Liver (tissue), 9 donors: ENCODE results near the gene LCP2. TPM values are rescaled to one million over a fixed set of nuclear protein-coding genes. Genes with fewer than 3 reads are reported as not detected.

Experiments
- DNase-seq: peaks from one replicate; pipeline ENCODE4 v3.0.0-alpha.2; 2017; ENCODE audit warnings: low spot score
- H3K27ac ChIP-seq, 2 donors: one replicate each; pipeline ENCODE4 v1.7.0; 2013; ENCODE audit warnings: inconsistent platforms in 2 of 2, low read length in 2 of 2, control low read depth in 1 of 2, low read depth in 1 of 2, mild to moderate bottlenecking in 1 of 2
- H3K27me3 ChIP-seq, 4 donors: one replicate each; pipeline versions ENCODE4 v1.6.1 to v1.7.0; 2013; ENCODE audit warnings: low read length in 3 of 4, inconsistent platforms in 1 of 4, mild to moderate bottlenecking in 1 of 4, moderate library complexity in 1 of 4; ENCODE audit not compliant: control insufficient read depth in 4 of 4, insufficient read depth in 4 of 4
- H3K36me3 ChIP-seq, 4 donors: one replicate each; pipeline versions ENCODE4 v1.6.1 to v1.7.0; 2013; ENCODE audit warnings: low read length in 3 of 4, mild to moderate bottlenecking in 3 of 4, low read depth in 1 of 4, moderate library complexity in 1 of 4; ENCODE audit not compliant: control insufficient read depth in 4 of 4, insufficient read depth in 3 of 4
- H3K4me1 ChIP-seq, 4 donors: one replicate each; pipeline versions ENCODE4 v1.6.1 to v1.7.0; 2013; ENCODE audit warnings: low read length in 3 of 4, mild to moderate bottlenecking in 3 of 4, moderate library complexity in 1 of 4; ENCODE audit not compliant: control insufficient read depth in 4 of 4, insufficient read depth in 4 of 4
- H3K4me3 ChIP-seq, 3 donors: one replicate each; pipeline versions ENCODE4 v1.6.1 to v1.7.0; 2013; ENCODE audit warnings: low read length in 3 of 3, control low read depth in 1 of 3, low read depth in 1 of 3, mild to moderate bottlenecking in 1 of 3
- H3K9ac ChIP-seq, 2 donors: one replicate each; pipeline ENCODE4 v1.7.0; 2013; ENCODE audit warnings: low read length in 2 of 2, mild to moderate bottlenecking in 2 of 2, moderate library complexity in 2 of 2, control low read depth in 1 of 2, low read depth in 1 of 2
- H3K9me3 ChIP-seq, 4 donors: one replicate each; pipeline versions ENCODE4 v1.6.1 to v1.7.0; 2013; ENCODE audit warnings: low read length in 3 of 4; ENCODE audit not compliant: control insufficient read depth in 4 of 4
- EGR1 ChIP-seq, 2 donors: IDR thresholded peaks; 2 replicates each; pipeline ENCODE4 v1.6.1; 2016 to 2018; ENCODE audit warnings: antibody characterized with exemption in 2 of 2, low read depth in 2 of 2
- FOXA1 ChIP-seq: IDR thresholded peaks from 2 replicates; pipeline ENCODE4 v1.6.1; 2016; ENCODE audit warnings: antibody characterized with exemption
- FOXA2 ChIP-seq: IDR thresholded peaks from 2 replicates; pipeline ENCODE4 v1.6.1; 2016; ENCODE audit warnings: antibody characterized with exemption
- GABPA ChIP-seq, 2 donors: IDR thresholded peaks in 1 of 2; conservative IDR thresholded peaks in 1 of 2; 2 replicates each; pipeline ENCODE4 v1.6.1; 2016; ENCODE audit warnings: antibody characterized with exemption in 2 of 2, mild to moderate bottlenecking in 1 of 2, moderate library complexity in 1 of 2
- HNF4A ChIP-seq, 2 donors: conservative IDR thresholded peaks; 2 replicates each; pipeline ENCODE4 v1.6.1; 2016; ENCODE audit warnings: antibody characterized with exemption in 2 of 2, mild to moderate bottlenecking in 2 of 2
- HNF4G ChIP-seq: IDR thresholded peaks from 2 replicates; pipeline ENCODE4 v1.6.1; 2016; ENCODE audit warnings: antibody characterized with exemption
- JUND ChIP-seq, 2 donors: IDR thresholded peaks; 2 replicates each; pipeline ENCODE4 v1.6.1; 2016; ENCODE audit warnings: antibody characterized with exemption in 2 of 2
- NR2F2 ChIP-seq: IDR thresholded peaks from 2 replicates; pipeline ENCODE4 v1.6.1; 2016; ENCODE audit warnings: antibody characterized with exemption
- RAD21 ChIP-seq, 2 donors: IDR thresholded peaks; 2 replicates each; pipeline ENCODE4 v1.6.1; 2016; ENCODE audit warnings: antibody characterized with exemption in 2 of 2, mild to moderate bottlenecking in 2 of 2
- SP1 ChIP-seq: IDR thresholded peaks from 2 replicates; pipeline ENCODE4 v1.6.1; 2018; ENCODE audit warnings: antibody characterized with exemption, mild to moderate bottlenecking
- TAF1 ChIP-seq: conservative IDR thresholded peaks from 2 replicates; pipeline ENCODE4 v1.6.1; 2016; ENCODE audit warnings: antibody characterized with exemption, mild to moderate bottlenecking
- YY1 ChIP-seq: IDR thresholded peaks from 2 replicates; pipeline ENCODE4 v1.6.1; 2016; ENCODE audit warnings: antibody characterized with exemption, mild to moderate bottlenecking
- WGBS: extraction: QIAGEN DNeasy Blood & Tissue Kit; methylation state at CpG from one replicate; pipeline ENCODE4 v1.1.7; 2013; 5-methylcytosine and 5-hydroxymethylcytosine counted together
- polyA plus RNA-seq, 2 donors: library from polyadenylated mRNA; stranded (reverse) in 1 of 2; unstranded in 1 of 2; fragments of 200-250 nt in 1 of 2; fragments of >200 nt in 1 of 2; fragmentation: Nextera tagmentation in 1 of 2; extraction: Ambion mirVana in 1 of 2; gene quantifications; one replicate each; pipeline versions ENCODE4 v1.2.1 to v1.2.3, GENCODE V29; 2013 to 2015
- total RNA-seq, 2 donors: library from RNA; depleted of rRNA; stranded (reverse); fragments of >200 nt; gene quantifications; one replicate each; pipeline ENCODE4 v1.2.3, GENCODE V29; 2014
- TF ChIP-seq, protein P1 (sequence below): IDR thresholded peaks from 2 replicates; pipeline ENCODE4 v1.6.1; 2016; ENCODE audit warnings: antibody characterized with exemption
- TF ChIP-seq, protein P2 (sequence below): IDR thresholded peaks from 2 replicates; pipeline ENCODE4 v1.6.1; 2016; ENCODE audit warnings: antibody characterized with exemption
- TF ChIP-seq, protein P3 (sequence below): IDR thresholded peaks from 2 replicates; pipeline ENCODE4 v1.6.1; 2016; ENCODE audit warnings: antibody characterized with exemption
- TF ChIP-seq, protein P4 (sequence below): IDR thresholded peaks from 2 replicates; pipeline ENCODE4 v1.6.1; 2016; ENCODE audit warnings: antibody characterized with exemption, mild to moderate bottlenecking
- donor health status: healthy.
- donor health status: healthy.
- donor health status: healthy.
- donor health status: healthy.
- donor health status: healthy.

The LCP2 gene
- total and polyA plus RNA-seq, 4 donors, result 3.6 to 16.3 (median 6.7) TPM

DNA sequence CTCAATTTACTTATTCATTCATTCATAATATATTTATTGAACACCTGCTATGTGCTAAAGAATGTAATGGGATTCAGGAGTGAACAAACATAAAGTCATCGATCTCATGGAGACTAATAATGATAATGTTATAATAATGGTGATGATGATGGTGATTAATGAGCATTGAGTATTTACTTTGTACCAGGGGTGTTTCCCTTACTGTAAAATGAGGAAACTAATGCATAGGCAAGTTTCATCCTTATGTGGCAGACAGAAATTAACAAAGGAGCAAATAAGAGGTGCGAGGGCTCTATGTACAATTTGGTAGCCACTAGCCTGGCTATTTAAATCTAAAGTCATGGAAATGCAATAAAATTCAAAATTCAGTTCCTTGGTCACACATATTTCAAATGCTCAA, 11.1 kb upstream of the LCP2 start (continued):
- TF ChIP-seq HNF4A (conservative IDR thresholded peaks at IDR 0.05) (no peak), HNF4G (no peak), NR2F2 (no peak), EGR1 (IDR thresholded peaks at IDR 0.05; ENCODE audit: low read depth in 2 of 2) (no peak)
- TF ChIP-seq, protein P1, sequence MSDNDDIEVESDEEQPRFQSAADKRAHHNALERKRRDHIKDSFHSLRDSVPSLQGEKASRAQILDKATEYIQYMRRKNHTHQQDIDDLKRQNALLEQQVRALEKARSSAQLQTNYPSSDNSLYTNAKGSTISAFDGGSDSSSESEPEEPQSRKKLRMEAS, result no peak

DNA sequence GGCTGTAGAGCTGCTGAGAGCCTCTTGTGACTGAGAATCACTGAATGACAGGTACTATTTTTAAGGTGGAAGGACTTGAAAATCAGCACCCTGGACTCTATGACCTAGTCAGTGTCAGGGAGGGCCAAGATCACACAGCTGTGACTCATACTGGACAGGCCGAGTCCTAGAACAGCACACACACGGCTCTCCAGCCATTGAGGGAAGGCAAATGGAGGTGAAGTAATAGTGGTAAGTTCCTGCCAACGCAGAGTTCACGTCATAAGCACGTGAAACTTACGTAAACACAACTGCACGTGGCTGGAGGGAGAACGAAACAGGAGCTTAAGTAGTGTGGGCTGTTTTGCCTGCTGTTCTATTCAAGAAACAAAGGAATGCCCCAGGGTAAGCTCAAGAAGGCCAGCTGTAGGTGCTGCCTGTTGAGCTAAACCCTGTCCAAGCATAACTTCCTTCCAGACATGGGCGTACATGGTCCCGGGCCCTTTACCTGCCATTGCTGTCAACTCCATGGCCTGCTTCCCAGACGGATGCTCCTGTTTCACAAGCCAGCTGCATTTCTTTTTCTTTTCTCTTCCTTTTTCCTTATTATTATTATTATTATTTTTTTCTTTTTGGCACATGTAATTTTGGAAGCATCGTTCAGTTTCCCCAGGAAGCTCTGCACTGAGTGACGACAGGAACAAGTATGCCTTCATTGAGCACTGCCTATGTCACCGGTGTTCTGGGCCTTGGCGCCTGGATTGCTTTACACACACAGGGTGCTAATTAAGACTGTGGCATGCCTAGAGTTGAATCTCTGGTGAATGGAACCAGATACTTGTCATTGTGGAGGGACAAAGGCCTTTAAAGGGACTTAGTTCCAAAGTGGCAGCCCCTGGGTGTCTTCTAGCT, 10.2 kb upstream of the LCP2 start:
- 68% methylated on average over 15 of the region's 15 CpGs for WGBS
- peaks cover 0 to 3% (median 0%) of the 10 kb centered on the region in 4 donors for H3K27me3 ChIP-seq
- H3K36me3 ChIP-seq, result no peaks in the 10 kb centered on the region
- H3K9ac ChIP-seq, result no peak overlapping the region
- H3K4me1 ChIP-seq, result peaks cover 0 to 11% (median 0%) of the 10 kb centered on the region in 4 donors
- H3K4me3 ChIP-seq, result no peak overlapping the region
- no peaks in the 10 kb centered on the region for H3K9me3 ChIP-seq
- H3K27ac ChIP-seq, result no peak overlapping the region
- TF ChIP-seq FOXA1, result no peak
- TF ChIP-seq JUND (IDR thresholded peaks at IDR 0.05), result no peak
- TF ChIP-seq FOXA2, result no peak
- TF ChIP-seq HNF4A (conservative IDR thresholded peaks at IDR 0.05), result no peak
- no peak for TF ChIP-seq EGR1 (IDR thresholded peaks at IDR 0.05; ENCODE audit: low read depth in 2 of 2)
- no peak for TF ChIP-seq RAD21 (IDR thresholded peaks at IDR 0.05)
- TF ChIP-seq, protein P2, sequence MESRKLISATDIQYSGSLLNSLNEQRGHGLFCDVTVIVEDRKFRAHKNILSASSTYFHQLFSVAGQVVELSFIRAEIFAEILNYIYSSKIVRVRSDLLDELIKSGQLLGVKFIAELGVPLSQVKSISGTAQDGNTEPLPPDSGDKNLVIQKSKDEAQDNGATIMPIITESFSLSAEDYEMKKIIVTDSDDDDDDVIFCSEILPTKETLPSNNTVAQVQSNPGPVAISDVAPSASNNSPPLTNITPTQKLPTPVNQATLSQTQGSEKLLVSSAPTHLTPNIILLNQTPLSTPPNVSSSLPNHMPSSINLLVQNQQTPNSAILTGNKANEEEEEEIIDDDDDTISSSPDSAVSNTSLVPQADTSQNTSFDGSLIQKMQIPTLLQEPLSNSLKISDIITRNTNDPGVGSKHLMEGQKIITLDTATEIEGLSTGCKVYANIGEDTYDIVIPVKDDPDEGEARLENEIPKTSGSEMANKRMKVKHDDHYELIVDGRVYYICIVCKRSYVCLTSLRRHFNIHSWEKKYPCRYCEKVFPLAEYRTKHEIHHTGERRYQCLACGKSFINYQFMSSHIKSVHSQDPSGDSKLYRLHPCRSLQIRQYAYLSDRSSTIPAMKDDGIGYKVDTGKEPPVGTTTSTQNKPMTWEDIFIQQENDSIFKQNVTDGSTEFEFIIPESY, result no peak
- TF ChIP-seq NR2F2, result no peak
- TF ChIP-seq GABPA (IDR thresholded peaks at IDR 0.05 in 1 of 2, conservative IDR thresholded peaks at IDR 0.05 in 1 of 2), result no peak
- TF ChIP-seq, protein P1, result no peak
- no peak for TF ChIP-seq TAF1
- TF ChIP-seq HNF4G, result no peak
- TF ChIP-seq YY1, result no peak
- TF ChIP-seq, protein P3, sequence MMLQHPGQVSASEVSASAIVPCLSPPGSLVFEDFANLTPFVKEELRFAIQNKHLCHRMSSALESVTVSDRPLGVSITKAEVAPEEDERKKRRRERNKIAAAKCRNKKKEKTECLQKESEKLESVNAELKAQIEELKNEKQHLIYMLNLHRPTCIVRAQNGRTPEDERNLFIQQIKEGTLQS, result no peak
- TF ChIP-seq, protein P4, sequence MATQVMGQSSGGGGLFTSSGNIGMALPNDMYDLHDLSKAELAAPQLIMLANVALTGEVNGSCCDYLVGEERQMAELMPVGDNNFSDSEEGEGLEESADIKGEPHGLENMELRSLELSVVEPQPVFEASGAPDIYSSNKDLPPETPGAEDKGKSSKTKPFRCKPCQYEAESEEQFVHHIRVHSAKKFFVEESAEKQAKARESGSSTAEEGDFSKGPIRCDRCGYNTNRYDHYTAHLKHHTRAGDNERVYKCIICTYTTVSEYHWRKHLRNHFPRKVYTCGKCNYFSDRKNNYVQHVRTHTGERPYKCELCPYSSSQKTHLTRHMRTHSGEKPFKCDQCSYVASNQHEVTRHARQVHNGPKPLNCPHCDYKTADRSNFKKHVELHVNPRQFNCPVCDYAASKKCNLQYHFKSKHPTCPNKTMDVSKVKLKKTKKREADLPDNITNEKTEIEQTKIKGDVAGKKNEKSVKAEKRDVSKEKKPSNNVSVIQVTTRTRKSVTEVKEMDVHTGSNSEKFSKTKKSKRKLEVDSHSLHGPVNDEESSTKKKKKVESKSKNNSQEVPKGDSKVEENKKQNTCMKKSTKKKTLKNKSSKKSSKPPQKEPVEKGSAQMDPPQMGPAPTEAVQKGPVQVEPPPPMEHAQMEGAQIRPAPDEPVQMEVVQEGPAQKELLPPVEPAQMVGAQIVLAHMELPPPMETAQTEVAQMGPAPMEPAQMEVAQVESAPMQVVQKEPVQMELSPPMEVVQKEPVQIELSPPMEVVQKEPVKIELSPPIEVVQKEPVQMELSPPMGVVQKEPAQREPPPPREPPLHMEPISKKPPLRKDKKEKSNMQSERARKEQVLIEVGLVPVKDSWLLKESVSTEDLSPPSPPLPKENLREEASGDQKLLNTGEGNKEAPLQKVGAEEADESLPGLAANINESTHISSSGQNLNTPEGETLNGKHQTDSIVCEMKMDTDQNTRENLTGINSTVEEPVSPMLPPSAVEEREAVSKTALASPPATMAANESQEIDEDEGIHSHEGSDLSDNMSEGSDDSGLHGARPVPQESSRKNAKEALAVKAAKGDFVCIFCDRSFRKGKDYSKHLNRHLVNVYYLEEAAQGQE, result no peak
- TF ChIP-seq SP1, result no peak
- no peak for DNase-seq
